HG03575 (cell line): Measurements from ENCODE around the gene DOK4.

Experiments used
- ATAC-seq: cut with Tn5 transposase; IDR thresholded peaks from one replicate; pipeline ENCODE4 v1.9.1; 2021; ENCODE audit not compliant: unreplicated experiment, insufficient number of reproducible peaks, low FRiP score; ENCODE audit errors: extremely low read depth

DOK4 gene

GRCh38 chr16:57423152-57423551 lies 63.1 kb downstream of the DOK4 start:
- ATAC-seq: no peak

GRCh38 chr16:57422026-57422944 lies 64.0 kb downstream of the DOK4 start:
- no peak for ATAC-seq
